Adipocyte (in vitro differentiated cells): ENCODE measurements around the gene MAST2.

Source experiments
- DNase-seq: peaks from one replicate; pipeline ENCODE4 v3.0.0-alpha.2; 2015; ENCODE audit warnings: low read depth
- H3K27me3 ChIP-seq: replicated peaks from 2 replicates; pipeline ENCODE4 v1.7.0; 2013; ENCODE audit warnings: mild to moderate bottlenecking, low read length, moderate library complexity; ENCODE audit not compliant: control insufficient read depth, insufficient read depth
- H3K36me3 ChIP-seq: 2 replicates; pipeline ENCODE4 v1.7.0; 2013; ENCODE audit warnings: low read length, mild to moderate bottlenecking, moderate library complexity; ENCODE audit not compliant: control insufficient read depth, insufficient read depth, severe bottlenecking
- H3K4me1 ChIP-seq: 2 replicates; pipeline ENCODE4 v1.7.0; 2013; ENCODE audit warnings: mild to moderate bottlenecking, low read length, moderate library complexity; ENCODE audit not compliant: control insufficient read depth, insufficient read depth
- H3K4me3 ChIP-seq: 2 replicates; pipeline ENCODE4 v1.7.0; 2013; ENCODE audit warnings: mild to moderate bottlenecking, low read length, moderate library complexity
- H3K9ac ChIP-seq: 2 replicates; pipeline ENCODE4 v1.7.0; 2013; ENCODE audit warnings: mild to moderate bottlenecking, low read length, moderate library complexity
- H3K9me3 ChIP-seq: 2 replicates; pipeline ENCODE4 v1.7.0; 2013; ENCODE audit warnings: mild to moderate bottlenecking, low read length, moderate library complexity; ENCODE audit not compliant: control insufficient read depth

Gene MAST2

DNA sequence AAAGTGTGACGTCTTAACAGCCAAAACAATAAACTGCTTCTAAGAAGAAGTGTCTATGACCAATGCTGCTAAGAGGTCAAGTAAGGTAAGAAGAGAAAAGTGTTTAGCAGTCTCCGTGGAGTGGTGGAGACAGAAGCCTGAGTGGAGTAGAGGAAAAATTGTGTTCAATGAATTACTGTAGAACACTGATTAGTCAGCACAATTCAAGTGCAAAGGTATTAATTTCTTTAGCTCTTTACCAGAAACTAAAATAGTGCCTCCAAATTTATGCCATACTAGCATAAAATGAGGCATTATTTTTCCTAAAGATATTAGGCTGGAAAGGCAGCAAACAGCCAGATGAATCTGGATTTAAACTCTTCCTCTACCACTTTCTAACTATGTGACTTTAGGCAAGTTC, 272.9 kb downstream of the MAST2 start:
- H3K4me1 ChIP-seq: peaks cover 8% of the 10 kb centered on the region
- H3K9ac ChIP-seq: no peak overlapping the region
- no peak for DNase-seq
- peaks cover 3% of the 10 kb centered on the region for H3K36me3 ChIP-seq
- H3K27me3 ChIP-seq: no peaks in the 10 kb centered on the region
- H3K9me3 ChIP-seq: no peaks in the 10 kb centered on the region
- H3K4me3 ChIP-seq: no peak overlapping the region

DNA sequence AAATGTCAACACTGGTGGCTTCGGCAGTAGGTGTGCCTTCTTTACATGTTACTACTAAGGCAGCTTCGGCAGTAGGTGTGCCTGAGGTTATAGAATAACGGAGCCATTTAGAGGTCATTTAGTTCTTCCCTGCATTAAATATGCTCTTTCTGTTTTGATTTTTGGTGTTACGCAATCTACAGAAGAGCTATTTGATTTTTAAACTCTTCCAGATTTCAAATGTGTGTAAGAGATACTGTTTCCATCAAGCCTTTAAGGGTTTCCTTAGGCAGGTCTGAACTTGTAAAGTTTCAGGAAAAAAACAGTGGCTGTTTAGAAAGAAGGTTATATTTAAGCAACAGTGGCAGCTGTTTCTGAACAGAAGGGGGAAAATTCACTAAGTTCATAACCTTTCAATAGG, 274.2 kb downstream of the MAST2 start:
- H3K4me1 ChIP-seq: peaks cover 8% of the 10 kb centered on the region
- peak; percentile 61 for DNase-seq
- H3K27me3 ChIP-seq: no peaks in the 10 kb centered on the region
- H3K4me3 ChIP-seq: no peak overlapping the region
- no peaks in the 10 kb centered on the region for H3K9me3 ChIP-seq
- H3K36me3 ChIP-seq: peaks cover 3% of the 10 kb centered on the region
- no peak overlapping the region for H3K9ac ChIP-seq

DNA sequence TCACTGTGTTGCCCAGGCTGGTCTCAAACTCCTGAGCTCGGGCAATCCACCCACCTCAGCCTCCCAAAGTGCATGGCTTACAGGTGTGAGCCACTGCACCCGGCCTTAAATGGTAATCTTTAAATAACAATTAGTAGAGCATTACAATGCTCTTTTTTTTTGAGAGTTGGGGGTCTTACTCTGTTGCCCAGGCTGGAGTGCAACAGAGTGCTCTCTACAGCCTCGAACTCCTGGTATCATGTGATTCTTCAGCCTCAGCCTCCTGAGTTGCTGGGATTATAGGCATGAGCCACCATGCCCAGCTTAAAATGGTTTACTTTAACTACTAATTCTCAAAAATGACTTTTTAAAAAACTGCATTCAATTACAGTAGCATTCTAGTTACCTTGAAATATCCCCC, 276.8 kb downstream of the MAST2 start:
- no peaks in the 10 kb centered on the region for H3K9me3 ChIP-seq
- H3K36me3 ChIP-seq: no peaks in the 10 kb centered on the region
- no peak for DNase-seq
- peaks cover 22% of the 10 kb centered on the region for H3K4me1 ChIP-seq
- H3K9ac ChIP-seq: no peak overlapping the region
- no peaks in the 10 kb centered on the region for H3K27me3 ChIP-seq
- H3K4me3 ChIP-seq: no peak overlapping the region

DNA sequence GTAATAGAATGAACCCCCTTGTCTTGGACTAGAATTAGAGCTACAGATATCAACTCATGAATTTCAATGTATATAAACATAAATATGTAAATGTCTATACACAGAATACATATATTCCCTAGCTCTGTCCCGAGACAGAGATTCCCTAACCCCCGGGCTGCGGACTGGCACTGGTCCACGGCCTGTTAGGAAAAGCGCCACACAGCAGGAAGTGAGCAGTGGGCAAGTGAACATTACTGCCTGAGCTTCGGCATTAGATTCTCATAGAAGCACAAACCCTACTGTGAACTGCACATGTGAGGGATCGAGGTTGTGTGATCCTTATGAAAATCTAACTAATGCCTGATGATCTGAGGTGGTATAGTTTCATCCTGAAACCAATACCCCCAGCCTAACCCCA, 277.8 kb downstream of the MAST2 start:
- peaks cover 25% of the 10 kb centered on the region for H3K4me1 ChIP-seq

DNA sequence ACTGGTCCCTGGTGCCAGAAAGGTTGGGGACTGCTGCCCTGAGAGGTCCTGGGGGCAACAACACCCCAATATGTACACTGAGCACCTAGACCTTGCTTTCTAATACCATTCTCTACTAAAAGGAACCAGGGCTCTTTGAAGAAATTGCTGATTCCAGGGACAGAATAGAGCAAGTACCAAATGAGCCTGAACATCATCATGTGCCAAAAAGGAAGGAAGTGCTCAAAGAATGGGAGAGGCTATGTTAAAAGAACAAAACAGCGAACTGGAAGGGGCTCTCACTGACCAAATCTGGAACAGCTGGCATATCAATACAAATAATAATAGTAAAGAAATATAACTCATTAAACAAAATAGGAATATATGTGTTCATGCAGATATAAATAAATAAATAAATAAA, 278.2 kb downstream of the MAST2 start:
- Histone ChIP-seq H3K4me3 (no peak overlapping the region), H3K36me3 (no peaks in the 10 kb centered on the region), H3K9me3 (no peaks in the 10 kb centered on the region), H3K4me1 (peaks cover 25% of the 10 kb centered on the region), H3K9ac (no peak overlapping the region), H3K27me3 (no peaks in the 10 kb centered on the region)
- DNase-seq: no peak

More for the DNA sequence above, 277.8 kb downstream of the MAST2 start:
- H3K4me3 ChIP-seq: no peak overlapping the region
- no peaks in the 10 kb centered on the region for H3K36me3 ChIP-seq
- no peaks in the 10 kb centered on the region for H3K27me3 ChIP-seq
- no peak overlapping the region for H3K9ac ChIP-seq
- no peak for DNase-seq
- H3K9me3 ChIP-seq: no peaks in the 10 kb centered on the region

DNA sequence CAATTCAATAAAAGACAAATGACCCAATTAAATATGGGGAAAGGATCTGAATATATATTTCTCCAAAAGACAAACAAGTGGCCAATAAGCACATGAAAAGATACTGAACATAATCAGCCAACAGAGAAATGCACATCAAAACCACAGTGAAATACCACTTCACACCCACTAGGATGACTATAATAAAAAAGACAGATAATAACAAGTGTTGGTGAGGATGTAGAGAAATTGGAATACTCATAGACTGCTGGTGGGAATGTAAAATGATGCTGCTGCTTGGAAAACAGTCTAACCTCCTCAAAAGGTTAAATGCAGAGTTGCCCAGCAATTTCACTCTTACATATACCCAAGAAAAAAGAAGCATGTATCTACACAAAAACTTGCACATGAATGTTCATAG, 280.2 kb downstream of the MAST2 start:
- no peak overlapping the region for H3K4me3 ChIP-seq
- H3K27me3 ChIP-seq: no peaks in the 10 kb centered on the region
- H3K4me1 ChIP-seq: peaks cover 27% of the 10 kb centered on the region
- no peak overlapping the region for H3K9ac ChIP-seq
- no peaks in the 10 kb centered on the region for H3K9me3 ChIP-seq
- DNase-seq: no peak
- no peaks in the 10 kb centered on the region for H3K36me3 ChIP-seq

DNA sequence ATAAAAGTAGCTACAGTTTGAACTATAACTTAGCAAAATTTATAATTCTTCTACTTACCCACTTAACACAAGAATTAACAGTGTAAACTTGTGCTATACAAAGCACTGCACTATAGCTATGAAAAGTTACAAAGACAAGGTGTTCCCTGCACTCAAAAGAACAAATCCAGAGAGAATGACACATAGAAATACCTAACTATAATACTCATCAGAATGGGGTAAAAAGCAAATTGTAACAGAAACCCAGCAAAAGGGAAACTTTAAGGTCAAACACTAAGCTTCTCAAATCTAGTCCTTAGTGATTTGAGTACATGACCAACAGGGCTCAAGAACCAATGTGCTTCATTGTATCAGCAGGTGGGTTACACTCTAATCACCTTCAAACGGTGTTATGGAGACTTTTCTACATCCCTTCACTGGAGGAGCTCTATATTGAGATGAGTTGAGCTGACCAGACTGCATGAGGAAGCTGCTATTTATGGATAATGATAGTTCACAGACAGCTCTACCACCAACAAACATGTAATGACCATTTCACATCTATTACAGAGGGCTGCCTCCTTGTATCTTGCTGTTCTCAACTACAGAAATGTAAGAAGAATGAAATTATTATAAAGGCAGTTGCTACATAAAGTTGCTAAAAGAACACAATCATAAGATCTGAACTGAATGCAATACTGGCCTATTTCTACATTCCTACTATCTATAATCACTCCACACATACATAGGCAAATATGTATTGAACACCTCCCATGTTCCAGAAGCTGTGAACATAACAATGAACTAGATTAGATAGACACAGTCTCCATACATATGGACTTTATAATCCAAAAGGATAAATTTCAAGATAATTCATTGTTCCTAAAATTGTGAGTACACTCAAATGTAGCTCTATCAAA, 281.4 kb downstream of the MAST2 start:
- H3K4me3 ChIP-seq: peak overlapping the region; percentile 57
- no peaks in the 10 kb centered on the region for H3K27me3 ChIP-seq
- peaks cover 33% of the 10 kb centered on the region for H3K4me1 ChIP-seq
- H3K9me3 ChIP-seq: no peaks in the 10 kb centered on the region
- H3K9ac ChIP-seq: peak overlapping the region; percentile 44
- H3K36me3 ChIP-seq: no peaks in the 10 kb centered on the region
- DNase-seq: peak; percentile 61
